Measurements from ENCODE around the gene L3MBTL2.

The L3MBTL2 gene

DNA sequence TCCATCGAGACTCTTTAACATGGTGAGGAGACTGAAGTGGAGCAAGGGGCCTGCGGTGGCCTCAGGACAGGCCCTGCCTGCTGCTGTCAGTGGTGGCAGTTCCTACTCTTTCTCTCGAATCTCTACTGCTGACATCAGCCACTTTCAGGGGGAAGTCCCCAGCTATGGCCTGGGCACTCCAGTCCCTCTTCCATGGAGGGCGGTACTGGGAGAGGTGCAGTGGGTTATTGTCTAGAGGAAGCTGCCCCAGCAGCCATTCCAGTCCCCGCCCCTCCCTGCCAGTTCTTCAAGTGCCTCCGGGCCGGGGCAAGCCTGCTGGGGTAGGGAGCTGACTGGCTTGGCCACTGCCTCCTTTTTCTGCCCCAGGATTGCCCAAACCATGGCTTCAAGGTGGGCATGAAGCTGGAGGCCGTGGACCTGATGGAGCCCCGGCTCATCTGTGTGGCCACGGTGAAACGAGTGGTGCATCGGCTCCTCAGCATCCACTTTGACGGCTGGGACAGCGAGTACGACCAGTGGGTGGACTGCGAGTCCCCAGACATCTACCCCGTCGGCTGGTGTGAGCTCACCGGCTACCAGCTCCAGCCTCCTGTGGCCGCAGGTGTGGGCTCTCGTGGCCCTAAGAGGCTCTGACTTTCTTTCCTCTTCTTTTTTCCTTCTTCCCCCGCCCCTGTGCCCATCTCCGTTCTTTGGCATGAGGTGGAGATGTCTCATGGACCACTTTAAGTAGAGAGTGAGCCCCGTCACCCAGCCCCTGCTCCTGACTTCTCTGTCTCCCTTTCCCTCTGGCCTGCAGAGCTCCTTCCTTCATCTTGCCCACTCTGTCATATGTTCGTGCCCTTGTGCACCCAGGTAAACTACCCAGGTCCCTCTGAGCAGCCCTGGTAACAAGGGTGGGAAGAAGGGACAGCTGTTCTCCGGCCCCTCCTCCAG is 21.9 kb downstream of the L3MBTL2 start:
- TF ChIP-seq CTCF (conservative IDR thresholded peaks at IDR 0.05; ENCODE audit: low read depth, low read length), result no peak
- H3K4me3 ChIP-seq (ENCODE audit: low read depth, low read length), result no peak overlapping the region
- no peak for DNase-seq (ENCODE audit: low read depth)

GRCh38 chr22:41229215-41229614 is 24.1 kb downstream of the L3MBTL2 start:
- no peak for DNase-seq (ENCODE audit: low read depth)
- no peak for TF ChIP-seq CTCF (conservative IDR thresholded peaks at IDR 0.05; ENCODE audit: low read depth, low read length)
- no peak overlapping the region for H3K4me3 ChIP-seq (ENCODE audit: low read depth, low read length)

DNA sequence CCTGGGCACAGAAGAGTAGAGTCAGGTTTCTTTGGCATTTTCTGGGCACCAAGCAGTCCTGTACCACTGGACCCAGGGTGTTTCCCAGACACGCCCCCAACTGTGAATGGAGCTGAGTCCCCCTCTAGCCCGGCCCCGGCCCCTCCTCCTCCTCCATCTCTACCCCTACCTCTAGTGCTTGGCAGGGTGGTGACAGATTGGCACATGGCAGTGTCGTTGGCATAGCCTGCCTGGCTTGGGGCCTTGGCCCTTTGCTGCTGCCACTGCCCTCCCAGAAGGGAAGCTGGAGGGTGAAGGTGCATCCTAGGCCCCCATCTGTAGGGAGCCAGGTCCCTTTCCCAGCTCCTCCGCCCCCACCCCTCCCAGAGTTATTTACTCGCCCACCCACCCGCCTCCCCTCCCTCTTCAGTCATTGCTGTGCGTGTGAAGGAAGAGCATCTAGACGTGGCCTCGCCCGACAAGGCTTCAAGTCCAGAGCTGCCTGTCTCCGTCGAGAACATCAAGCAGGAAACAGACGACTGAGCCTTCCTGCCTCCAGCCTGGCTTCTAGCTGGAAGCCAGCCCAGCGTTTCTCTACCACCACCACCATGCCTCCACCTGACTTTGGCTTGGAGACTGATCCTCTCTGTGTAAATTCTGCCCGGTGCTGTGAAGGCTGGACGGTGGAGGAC is 24.8 kb downstream of the L3MBTL2 start:
- no peak for TF ChIP-seq CTCF (conservative IDR thresholded peaks at IDR 0.05; ENCODE audit: low read depth, low read length)
- DNase-seq (ENCODE audit: low read depth), result no peak

DNA sequence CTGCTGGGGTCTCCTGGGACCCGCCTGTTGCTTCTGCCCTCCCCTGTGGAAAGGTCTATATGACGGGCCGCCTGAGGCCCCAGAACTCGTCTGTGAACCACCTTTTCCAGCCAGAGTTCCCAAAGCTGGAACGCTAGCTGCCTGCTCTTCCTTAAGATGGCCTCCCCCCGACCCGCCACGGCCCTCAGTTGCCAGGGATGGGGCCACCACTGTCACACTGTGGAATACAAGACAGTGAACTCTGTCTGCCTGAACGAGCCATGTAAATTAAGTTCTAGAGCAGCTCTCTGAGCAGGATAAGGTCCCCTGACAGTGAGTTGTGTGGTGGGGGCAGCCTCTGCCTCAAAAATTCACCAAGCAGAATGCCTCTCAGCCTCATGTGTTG is 25.3 kb downstream of the L3MBTL2 start:
- H3K4me3 ChIP-seq (ENCODE audit: low read depth, low read length), result no peak overlapping the region
- DNase-seq (ENCODE audit: low read depth), result no peak
- no peak for TF ChIP-seq CTCF (conservative IDR thresholded peaks at IDR 0.05; ENCODE audit: low read depth, low read length)

More for the DNA sequence above, 24.8 kb downstream of the L3MBTL2 start:
- no peak overlapping the region for H3K4me3 ChIP-seq (ENCODE audit: low read depth, low read length)

GRCh38 chr22:41231369-41231768 is 26.3 kb downstream of the L3MBTL2 start:
- no peak overlapping the region for H3K4me3 ChIP-seq (ENCODE audit: low read depth, low read length)
- no peak for TF ChIP-seq CTCF (conservative IDR thresholded peaks at IDR 0.05; ENCODE audit: low read depth, low read length)
- DNase-seq (ENCODE audit: low read depth), result no peak

GRCh38 chr22:41234815-41235695 is 29.9 kb downstream of the L3MBTL2 start:
- no peak overlapping the region for H3K4me3 ChIP-seq (ENCODE audit: low read depth, low read length)
- DNase-seq (ENCODE audit: low read depth), result no peak
- TF ChIP-seq CTCF (conservative IDR thresholded peaks at IDR 0.05; ENCODE audit: low read depth, low read length), result no peak
